IMR-90 (cell line): ENCODE measurements around the gene CRBN. TPM values are rescaled to one million over a fixed set of nuclear protein-coding genes. Genes with fewer than 3 reads are reported as not detected.

Source experiments
- ATAC-seq: fragments of 200-7000 bp; cut with Tn5 transposase; 2 replicates; pipeline ENCODE4 v1.9.1; 2020; ENCODE audit warnings: low read depth, mild to moderate bottlenecking, moderate library complexity
- BruUV-seq: library from RNA; stranded (reverse); fragments of 400-500 nt; replicated peaks from 2 replicates; lab custom pipeline; 2021; lab: Mats Ljungman, UMichigan
- CTCF ChIA-PET: fragments of 300-600 bp; formaldehyde crosslinking; extraction: SDS; loops from one replicate; lab custom pipeline; 2021; ENCODE audit warnings: antibody characterized with exemption; lab: Yijun Ruan, JAX
- POLR2A ChIA-PET: fragments of 300-600 bp; sonication (Branson Sonifier 250); formaldehyde crosslinking; loops from one replicate; lab custom pipeline; 2022; ENCODE audit warnings: antibody characterized with exemption; ENCODE audit not compliant: unreplicated experiment; lab: Charles Lee
- DNase-seq: peaks from one replicate; pipeline ENCODE4 v3.0.0; 2013
- H2AFZ ChIP-seq: replicated peaks from 2 replicates; pipeline ENCODE3; 2013; ENCODE audit warnings: low read length, mild to moderate bottlenecking; ENCODE audit not compliant: poor library complexity
- H2AK5ac ChIP-seq: 2 replicates; pipeline ENCODE4 v1.6.1; 2013; ENCODE audit warnings: low read depth, low read length, inconsistent platforms
- H2AK9ac ChIP-seq: replicated peaks from 2 replicates; pipeline ENCODE3; 2013; ENCODE audit warnings: mild to moderate bottlenecking, low read depth, low read length, moderate library complexity; ENCODE audit not compliant: poor library complexity
- H2BK120ac ChIP-seq: 2 replicates; pipeline ENCODE4 v1.6.1; 2013; ENCODE audit warnings: low read depth, low read length, inconsistent platforms
- H2BK15ac ChIP-seq: 3 replicates; pipeline ENCODE4 v1.6.1; 2013; ENCODE audit warnings: low read depth, low read length, inconsistent platforms
- H2BK20ac ChIP-seq: 2 replicates; pipeline ENCODE4 v1.6.1; 2013; ENCODE audit warnings: low read depth, mild to moderate bottlenecking, inconsistent platforms, low read length, moderate library complexity
- H2BK5ac ChIP-seq: 2 replicates; pipeline ENCODE4 v1.6.1; 2013; ENCODE audit warnings: mild to moderate bottlenecking, low read depth, low read length, inconsistent platforms; ENCODE audit not compliant: poor library complexity, severe bottlenecking
- H3K14ac ChIP-seq: replicated peaks from 2 replicates; pipeline ENCODE4 v1.6.1; 2013; ENCODE audit warnings: low read depth, low read length, inconsistent platforms
- H3K18ac ChIP-seq: 2 replicates; pipeline ENCODE4 v1.6.1; 2013; ENCODE audit warnings: low read depth, low read length, control low read depth
- H3K23ac ChIP-seq: 2 replicates; pipeline ENCODE4 v1.6.1; 2013; ENCODE audit warnings: low read depth, low read length, inconsistent platforms
- H3K27ac ChIP-seq: 2 replicates; pipeline ENCODE4 v1.5.1; 2013; ENCODE audit warnings: mild to moderate bottlenecking, control low read depth, low read length; ENCODE audit not compliant: insufficient read depth
- H3K27me3 ChIP-seq: 2 replicates; pipeline ENCODE4 v1.6.1; 2013; ENCODE audit warnings: low read length; ENCODE audit not compliant: control insufficient read depth, insufficient read depth
- H3K36me3 ChIP-seq: 2 replicates; pipeline ENCODE4 v1.6.1; 2013; ENCODE audit warnings: low read length, mixed read lengths; ENCODE audit not compliant: control insufficient read depth, insufficient read depth
- H3K4ac ChIP-seq: 2 replicates; pipeline ENCODE4 v1.6.1; 2013; ENCODE audit warnings: low read depth, low read length, inconsistent platforms
- H3K4me1 ChIP-seq: 2 replicates; pipeline ENCODE4 v1.6.1; 2013; ENCODE audit warnings: low read length, mixed read lengths; ENCODE audit not compliant: control insufficient read depth, insufficient read depth
- H3K4me2 ChIP-seq: 2 replicates; pipeline ENCODE4 v1.6.1; 2013; ENCODE audit warnings: low read depth, mild to moderate bottlenecking, control low read depth, low read length, moderate library complexity
- H3K4me3 ChIP-seq: 2 replicates; pipeline ENCODE4 v1.5.1; 2013; ENCODE audit warnings: low read depth, mild to moderate bottlenecking, control low read depth, low read length, moderate library complexity; ENCODE audit not compliant: insufficient read depth
- H3K56ac ChIP-seq: 2 replicates; pipeline ENCODE4 v1.6.1; 2013; ENCODE audit warnings: low read length, inconsistent platforms; ENCODE audit not compliant: insufficient read depth; ENCODE audit errors: extremely low read depth
- H3K79me1 ChIP-seq, 2 experiments: 2 replicates each; pipeline ENCODE4 v1.6.1; 2013; ENCODE audit warnings: low read length in 2 of 2, inconsistent platforms in 1 of 2, low read depth in 1 of 2
- H3K9ac ChIP-seq: 2 replicates; pipeline ENCODE4 v1.6.1; 2013; ENCODE audit warnings: low read depth, low read length, control low read depth
- H3K9me1 ChIP-seq: 2 replicates; pipeline ENCODE4 v1.6.1; 2013; ENCODE audit warnings: low read length, inconsistent platforms; ENCODE audit not compliant: insufficient read depth
- H3K9me3 ChIP-seq: 2 replicates; pipeline ENCODE4 v1.6.1; 2013; ENCODE audit warnings: low read length; ENCODE audit not compliant: control insufficient read depth, insufficient read depth
- H4K20me1 ChIP-seq: 2 replicates; pipeline ENCODE4 v1.6.1; 2013; ENCODE audit warnings: low read length, inconsistent platforms; ENCODE audit not compliant: insufficient read depth
- H4K5ac ChIP-seq: 2 replicates; pipeline ENCODE4 v1.6.1; 2013; ENCODE audit warnings: mild to moderate bottlenecking, low read depth, low read length, control low read depth
- H4K8ac ChIP-seq, 2 experiments: 2 replicates each; pipeline ENCODE4 v1.6.1; 2013; ENCODE audit warnings: low read depth in 2 of 2, low read length in 2 of 2, control low read depth in 1 of 2, inconsistent platforms in 1 of 2
- H4K91ac ChIP-seq: 2 replicates; pipeline ENCODE4 v1.6.1; 2013; ENCODE audit warnings: low read depth, low read length, inconsistent platforms; ENCODE audit not compliant: insufficient read depth
- FOS ChIP-seq: fragments of 150-350 bp; IDR thresholded peaks from 2 replicates; pipeline ENCODE4 v1.6.1; 2016; ENCODE audit warnings: low read depth, low read length
- MAZ ChIP-seq: IDR thresholded peaks from 2 replicates; pipeline ENCODE4 v1.6.1; 2012; ENCODE audit warnings: low read depth, mild to moderate bottlenecking, low read length, improper control_type of control experiment, moderate library complexity, borderline replicate concordance
- POLR2A ChIP-seq: IDR thresholded peaks from 2 replicates; pipeline ENCODE4 v1.6.1; 2012; ENCODE audit warnings: mild to moderate bottlenecking, low read depth, low read length
- RCOR1 ChIP-seq: IDR thresholded peaks from 2 replicates; pipeline ENCODE4 v1.6.1; 2012; ENCODE audit warnings: mild to moderate bottlenecking, low read length, improper control_type of control experiment; ENCODE audit not compliant: insufficient replicate concordance
- RFX5 ChIP-seq: IDR thresholded peaks from 2 replicates; pipeline ENCODE4 v1.8.0; 2012; ENCODE audit warnings: low read depth, mild to moderate bottlenecking, low read length, moderate library complexity
- SMC3 ChIP-seq: fragments of 150-350 bp; IDR thresholded peaks from 2 replicates; pipeline ENCODE4 v1.6.1; 2016; ENCODE audit warnings: low read depth, mild to moderate bottlenecking, antibody characterized with exemption, low read length, moderate library complexity
- WGBS, 2 experiments: methylation state at CpG; one replicate each; pipeline versions ENCODE4 v1.1.5 to v1.1.7; 2013; ENCODE audit warnings: missing lambda C conversion rate in 2 of 2; ENCODE audit not compliant: insufficient read length in 1 of 2; ENCODE audit errors: extremely low coverage in 2 of 2; 5-methylcytosine and 5-hydroxymethylcytosine counted together
- dilution Hi-C: fragments of 300-500 bp; cut with HindIII; formaldehyde crosslinking; loops from one replicate; pipeline ENCODE4 v1.14.3; 2018; ENCODE audit warnings: low sequenced_read_pairs; ENCODE audit not compliant: unreplicated experiment
- in situ Hi-C: fragments of 300-500 bp; cut with MboI; formaldehyde crosslinking; loops from 3 replicates; pipeline ENCODE4 v1.14.3; 2019; ENCODE audit warnings: low sequenced_read_pairs, inconsistent platforms, mixed read lengths
- intact Hi-C: fragments of 100-400 bp; cut with micrococcal nuclease; formaldehyde crosslinking; loops from 2 replicates; pipeline ENCODE4 v1.10.0; 2022
- polyA plus RNA-seq, 3 experiments: library from polyadenylated mRNA; depleted of rRNA; stranded (reverse); fragments of >200 nt; gene quantifications; 2 replicates each; pipeline ENCODE4 v1.2.3, GENCODE V29; 2012; ENCODE audit warnings: low replicate concordance in 1 of 3
- total RNA-seq: library from RNA; depleted of rRNA; stranded (reverse); fragments of >200 nt; gene quantifications from 2 replicates; pipeline ENCODE4 v1.2.3, GENCODE V29; 2012
- TF ChIP-seq, protein P1 (sequence below): fragments of 150-350 bp; IDR thresholded peaks from 2 replicates; pipeline ENCODE4 v1.6.1; 2016; ENCODE audit warnings: low read depth, mild to moderate bottlenecking, low read length, moderate library complexity, borderline replicate concordance

CRBN gene
- total and polyA plus RNA-seq, 2 of the 4 experiments (the other 2 are of a cell fraction) = 21.8 to 33.9 TPM

DNA sequence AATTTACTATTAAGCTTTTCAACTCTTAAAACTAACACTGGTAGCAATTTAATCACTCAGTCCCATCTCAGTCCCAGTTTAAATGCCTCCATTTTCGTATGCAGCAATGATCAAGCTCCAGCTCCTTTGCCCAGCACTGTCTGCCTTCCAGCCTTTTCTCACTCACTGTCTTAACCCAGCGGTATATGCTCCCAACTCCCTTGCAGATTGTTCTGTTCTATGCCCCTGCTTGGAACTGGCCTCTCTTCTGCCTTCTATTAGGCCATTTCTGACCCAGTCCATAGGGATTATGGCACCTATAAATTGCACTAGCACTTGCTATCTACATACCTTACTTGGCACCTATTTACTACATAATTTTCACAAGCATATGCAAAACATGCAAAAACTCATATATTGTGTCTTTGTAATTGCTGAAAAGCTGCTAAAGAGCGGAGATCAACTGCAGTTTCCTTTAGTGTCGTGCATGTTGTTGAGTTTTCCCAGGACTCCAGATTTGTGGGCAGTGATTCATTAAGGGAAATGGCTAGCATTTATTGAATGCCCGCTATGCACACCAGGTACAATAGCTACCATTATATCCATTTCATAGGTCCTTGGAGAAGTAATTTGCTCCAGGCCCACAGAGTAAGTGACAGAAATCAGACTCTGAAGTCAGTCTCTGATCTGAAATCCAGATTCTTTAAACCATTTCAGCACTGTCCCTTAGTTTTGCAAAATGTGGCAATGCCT, 24.4 kb downstream of the CRBN start:
- Histone ChIP-seq H3K36me3 (peaks cover 26% of the 10 kb centered on the region), H3K79me1 (peaks cover 0 to 3% of the 10 kb centered on the region in 2 experiments; a peak in 2 of 4 replicates), H2BK20ac (no peak overlapping the region), H2BK120ac (no peak overlapping the region), H2BK5ac (no peak overlapping the region), H3K4me1 (no peaks in the 10 kb centered on the region), H3K9me3 (no peaks in the 10 kb centered on the region), H3K56ac (no peak overlapping the region), H2BK15ac (no peak overlapping the region), H2AFZ (no peak overlapping the region), H2AK5ac (no peak overlapping the region), H3K27ac (no peak overlapping the region), H3K14ac (no peak overlapping the region), H3K9ac (no peak overlapping the region), H4K20me1 (no peaks in the 10 kb centered on the region), H3K27me3 (no peaks in the 10 kb centered on the region), H2AK9ac (no peak overlapping the region), H3K4me2 (no peak overlapping the region), H3K23ac (no peak overlapping the region), H4K5ac (no peak overlapping the region), H4K91ac (no peak overlapping the region), H3K4ac (no peak overlapping the region), H3K4me3 (no peak overlapping the region), H4K8ac (no peak overlapping the region), H3K18ac (no peak overlapping the region), H3K9me1 (no peaks in the 10 kb centered on the region)
- intact Hi-C loops (no loop called here), dilution Hi-C loops (no loop called here), in situ Hi-C loops (no loop called here)
- DNase-seq (no peak), ATAC-seq (no peak)
- ChIA-PET CTCF (interaction anchor here (1.2 kb wide), 1 partner anchor 14 kb away, joined by 4 read pairs; no protein-coding TSS in a partner anchor), POLR2A (no interaction called here)
- TF ChIP-seq MAZ = no peak
- no peak for TF ChIP-seq RFX5
- TF ChIP-seq RCOR1 = no peak
- TF ChIP-seq SMC3 = no peak
- no peak for TF ChIP-seq POLR2A
- TF ChIP-seq FOS = no peak
- TF ChIP-seq, protein P1, sequence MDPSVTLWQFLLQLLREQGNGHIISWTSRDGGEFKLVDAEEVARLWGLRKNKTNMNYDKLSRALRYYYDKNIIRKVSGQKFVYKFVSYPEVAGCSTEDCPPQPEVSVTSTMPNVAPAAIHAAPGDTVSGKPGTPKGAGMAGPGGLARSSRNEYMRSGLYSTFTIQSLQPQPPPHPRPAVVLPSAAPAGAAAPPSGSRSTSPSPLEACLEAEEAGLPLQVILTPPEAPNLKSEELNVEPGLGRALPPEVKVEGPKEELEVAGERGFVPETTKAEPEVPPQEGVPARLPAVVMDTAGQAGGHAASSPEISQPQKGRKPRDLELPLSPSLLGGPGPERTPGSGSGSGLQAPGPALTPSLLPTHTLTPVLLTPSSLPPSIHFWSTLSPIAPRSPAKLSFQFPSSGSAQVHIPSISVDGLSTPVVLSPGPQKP = no peak
- no TSS peak for BruUV-seq
- WGBS, 2 experiments = 93% methylated on average over 2 of the region's 5 CpGs; no CpG with 5 or more reads in 1 of the 2 experiments
